Measurements from ENCODE around the gene AOC1.

DNA sequence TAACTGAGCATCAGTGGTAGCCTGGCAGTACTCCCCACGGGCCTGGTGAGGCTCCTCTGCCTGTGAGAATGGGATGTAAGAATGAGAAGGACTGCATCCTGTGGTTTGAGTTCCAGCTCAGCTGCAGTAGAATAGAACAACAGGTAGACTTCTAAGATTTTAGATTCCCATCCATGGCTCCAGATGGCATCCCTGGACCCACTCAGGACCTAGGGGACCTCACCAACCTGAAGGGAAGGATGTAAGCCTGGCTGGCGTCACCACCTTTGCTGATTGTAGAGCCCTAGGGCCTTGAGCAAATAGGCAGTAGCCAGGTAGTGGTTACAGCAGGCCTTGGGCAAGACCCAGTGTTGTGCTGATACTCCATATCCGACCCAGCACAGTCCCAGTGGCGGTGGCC lies 9.6 kb upstream of the AOC1 start:
- TF ChIP-seq, protein P1, sequence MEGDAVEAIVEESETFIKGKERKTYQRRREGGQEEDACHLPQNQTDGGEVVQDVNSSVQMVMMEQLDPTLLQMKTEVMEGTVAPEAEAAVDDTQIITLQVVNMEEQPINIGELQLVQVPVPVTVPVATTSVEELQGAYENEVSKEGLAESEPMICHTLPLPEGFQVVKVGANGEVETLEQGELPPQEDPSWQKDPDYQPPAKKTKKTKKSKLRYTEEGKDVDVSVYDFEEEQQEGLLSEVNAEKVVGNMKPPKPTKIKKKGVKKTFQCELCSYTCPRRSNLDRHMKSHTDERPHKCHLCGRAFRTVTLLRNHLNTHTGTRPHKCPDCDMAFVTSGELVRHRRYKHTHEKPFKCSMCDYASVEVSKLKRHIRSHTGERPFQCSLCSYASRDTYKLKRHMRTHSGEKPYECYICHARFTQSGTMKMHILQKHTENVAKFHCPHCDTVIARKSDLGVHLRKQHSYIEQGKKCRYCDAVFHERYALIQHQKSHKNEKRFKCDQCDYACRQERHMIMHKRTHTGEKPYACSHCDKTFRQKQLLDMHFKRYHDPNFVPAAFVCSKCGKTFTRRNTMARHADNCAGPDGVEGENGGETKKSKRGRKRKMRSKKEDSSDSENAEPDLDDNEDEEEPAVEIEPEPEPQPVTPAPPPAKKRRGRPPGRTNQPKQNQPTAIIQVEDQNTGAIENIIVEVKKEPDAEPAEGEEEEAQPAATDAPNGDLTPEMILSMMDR (IDR thresholded peaks at IDR 0.05) = no peak
- no peak for TF ChIP-seq POLR2A (IDR thresholded peaks at IDR 0.05)
